HG03521 (cell line): Measurements from ENCODE around the gene SDR42E2.
"Not testable (repeated sequence)": the region's sequence is repeated elsewhere in the genome, so short reads cannot be mapped to it uniquely, and the experiment has no call there.

Experiments
- ATAC-seq: cut with Tn5 transposase; IDR thresholded peaks from one replicate; pipeline ENCODE4 v1.9.1; 2021; ENCODE audit warnings: mild to moderate bottlenecking, moderate library complexity; ENCODE audit not compliant: unreplicated experiment

SDR42E2 gene

DNA sequence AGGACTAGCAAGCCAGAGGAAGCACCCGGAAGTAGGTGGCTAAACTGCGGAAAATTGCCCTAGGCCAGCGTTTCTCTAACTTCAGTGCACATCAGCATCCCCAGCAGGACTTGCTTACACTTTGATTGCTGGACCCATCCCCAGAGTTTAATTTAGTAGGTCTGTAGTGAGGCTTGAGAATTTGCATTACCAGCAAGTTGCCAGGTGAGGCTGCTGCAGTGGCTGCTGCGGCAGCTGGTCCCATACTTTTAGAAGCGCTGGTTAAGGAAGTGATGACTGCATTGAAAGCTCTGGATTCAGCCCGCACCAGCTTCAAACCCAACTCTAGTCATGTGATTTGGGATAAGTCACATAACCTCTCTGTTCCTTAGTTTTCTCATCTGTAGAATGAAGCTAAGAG, 48.0 kb downstream of the SDR42E2 start:
- no peak for ATAC-seq

DNA sequence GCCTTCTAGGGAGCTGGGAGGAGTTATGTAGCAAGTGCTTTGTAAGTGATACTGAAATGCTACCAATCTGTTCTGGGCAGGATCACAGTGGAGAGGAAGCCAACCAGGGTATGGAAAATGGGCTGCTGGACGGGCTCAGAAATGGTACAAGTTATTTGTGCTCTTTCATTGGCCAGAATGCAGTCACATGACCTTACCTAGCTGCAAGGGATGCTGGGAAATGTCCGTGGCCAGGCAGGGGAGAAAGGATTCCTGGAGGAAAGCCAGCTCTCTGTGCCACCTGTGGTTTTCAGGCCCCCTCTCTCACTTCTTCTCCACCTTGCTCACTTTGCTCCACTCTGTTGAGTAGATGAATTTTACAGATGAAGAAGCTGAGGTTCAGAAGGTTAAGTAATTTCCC, 48.5 kb downstream of the SDR42E2 start:
- ATAC-seq, result no peak

DNA sequence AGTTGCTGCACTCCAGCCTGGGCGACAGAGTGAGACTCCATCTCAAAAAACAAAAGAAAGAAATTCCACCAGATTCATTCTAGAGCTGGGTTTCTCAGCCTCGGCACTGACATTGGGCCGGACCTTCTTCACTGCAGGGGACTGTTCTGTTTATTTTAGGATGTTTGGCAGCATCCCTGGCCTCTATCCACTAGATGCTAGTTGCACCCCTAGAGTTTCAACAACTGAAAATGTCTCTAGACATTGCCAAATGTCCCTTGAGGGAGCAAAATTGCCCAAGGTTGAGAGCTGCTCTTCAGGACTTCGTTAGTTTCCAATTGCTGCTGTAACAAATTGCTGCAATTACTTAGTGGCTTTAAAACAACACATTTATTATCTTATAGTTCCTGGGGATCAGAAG, 50.9 kb downstream of the SDR42E2 start:
- ATAC-seq, result no peak

DNA sequence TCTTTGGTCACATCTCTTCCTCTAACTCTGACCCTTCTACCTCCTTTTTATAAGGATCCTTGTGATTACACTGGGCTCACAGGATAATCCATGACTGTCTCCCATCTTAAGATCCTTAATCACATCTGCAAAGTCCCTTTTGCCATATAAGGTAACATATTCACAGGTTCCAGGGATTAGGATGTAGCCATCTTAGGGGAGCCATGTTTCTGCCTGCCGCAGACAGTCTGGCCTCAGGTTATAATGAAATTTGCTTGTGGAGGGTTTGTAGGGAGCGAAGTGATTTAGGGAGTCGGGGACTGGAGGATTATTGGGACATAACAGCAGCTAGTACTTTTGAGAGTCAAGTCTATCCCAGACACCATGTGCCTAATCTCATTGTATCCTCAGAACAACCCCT, 51.5 kb downstream of the SDR42E2 start:
- ATAC-seq, result no peak

DNA sequence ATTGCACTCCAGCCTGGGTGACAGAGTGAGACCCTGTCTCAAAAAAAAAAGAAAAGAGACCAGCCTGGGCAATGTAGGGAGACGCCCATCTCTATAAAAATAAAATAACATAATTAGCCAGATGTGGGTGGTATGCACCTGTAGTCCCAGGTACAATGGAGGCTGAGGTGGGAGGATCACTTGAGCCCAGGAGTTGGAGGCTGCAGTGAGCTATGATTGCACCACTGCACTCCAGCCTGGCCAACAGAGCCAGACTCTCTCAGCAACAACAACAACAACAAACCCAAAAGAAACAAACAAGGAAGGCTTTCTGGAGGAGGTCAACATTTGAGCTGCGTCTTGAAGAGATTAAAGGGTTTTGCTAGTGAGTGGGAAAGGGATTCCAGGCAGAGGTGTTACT, 52.1 kb downstream of the SDR42E2 start:
- no peak for ATAC-seq

DNA sequence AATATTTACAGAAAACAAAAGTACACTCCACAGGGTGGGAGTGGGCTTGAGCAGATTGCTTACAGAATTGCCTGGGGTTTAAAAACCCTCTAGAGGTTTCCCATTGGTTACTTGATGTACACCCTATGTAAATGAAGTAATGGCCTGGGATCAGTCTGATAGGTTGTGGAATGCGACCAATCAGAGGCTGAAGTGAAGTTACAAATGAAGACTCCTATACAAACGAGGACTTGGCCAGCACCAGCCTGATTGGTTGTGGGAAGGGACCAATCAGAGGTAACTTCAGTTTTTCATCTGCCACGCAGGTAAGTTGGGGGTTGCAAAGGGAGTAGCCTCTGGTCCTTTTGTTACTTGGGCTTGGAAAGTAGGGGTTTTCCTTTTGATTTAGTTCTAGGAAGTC, 52.6 kb downstream of the SDR42E2 start:
- ATAC-seq, result no peak

DNA sequence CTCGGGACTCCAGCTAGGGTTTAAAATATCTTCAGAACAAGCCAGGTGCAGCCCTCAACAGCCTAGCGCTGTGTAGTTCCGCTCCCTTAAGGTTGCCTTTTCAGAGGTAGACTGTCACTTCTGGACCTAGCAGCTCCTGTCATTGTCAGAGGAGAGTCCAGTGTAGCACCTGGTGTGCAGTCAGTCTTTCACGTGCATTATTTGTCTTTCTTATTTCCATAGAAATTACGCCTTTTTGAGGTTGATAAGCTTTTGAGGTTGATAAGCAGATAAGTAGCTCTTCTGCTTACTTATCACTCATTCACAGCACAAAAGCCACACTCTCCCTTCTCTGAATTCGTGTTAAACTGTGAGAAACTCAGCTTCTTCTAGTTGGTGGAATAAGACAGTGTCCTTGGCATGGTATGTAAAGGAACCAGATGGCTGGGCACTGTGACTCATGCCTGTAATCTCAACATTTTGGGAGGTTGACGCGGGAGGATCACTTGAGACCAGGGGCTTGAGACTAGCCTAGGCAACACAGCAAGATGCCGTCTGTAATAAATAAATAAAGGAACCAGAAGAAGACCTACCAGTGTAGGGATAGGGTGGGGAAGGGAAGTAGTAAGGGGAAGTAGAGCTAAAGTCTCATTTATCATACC, 54.0 kb downstream of the SDR42E2 start:
- no peak for ATAC-seq

DNA sequence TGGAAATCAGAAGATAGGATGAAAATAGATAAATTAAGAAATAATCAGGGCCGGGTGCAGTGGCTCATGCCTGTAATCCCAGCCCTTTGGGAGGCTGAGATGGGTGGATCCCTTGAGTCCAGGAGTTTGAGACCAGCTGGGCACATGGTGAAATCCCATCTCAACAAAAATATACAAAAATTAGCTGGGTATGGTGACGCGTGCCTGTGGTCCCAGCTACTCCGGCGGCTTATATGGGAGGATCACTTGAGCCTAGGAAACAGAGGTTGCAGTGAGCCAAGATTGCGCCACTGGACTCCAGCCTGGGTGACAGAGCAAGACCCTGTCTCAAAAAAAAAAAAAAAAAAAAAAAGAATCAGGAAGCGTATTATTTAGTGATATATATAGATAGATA, 54.5 kb downstream of the SDR42E2 start:
- not testable (repeated sequence) for ATAC-seq

DNA sequence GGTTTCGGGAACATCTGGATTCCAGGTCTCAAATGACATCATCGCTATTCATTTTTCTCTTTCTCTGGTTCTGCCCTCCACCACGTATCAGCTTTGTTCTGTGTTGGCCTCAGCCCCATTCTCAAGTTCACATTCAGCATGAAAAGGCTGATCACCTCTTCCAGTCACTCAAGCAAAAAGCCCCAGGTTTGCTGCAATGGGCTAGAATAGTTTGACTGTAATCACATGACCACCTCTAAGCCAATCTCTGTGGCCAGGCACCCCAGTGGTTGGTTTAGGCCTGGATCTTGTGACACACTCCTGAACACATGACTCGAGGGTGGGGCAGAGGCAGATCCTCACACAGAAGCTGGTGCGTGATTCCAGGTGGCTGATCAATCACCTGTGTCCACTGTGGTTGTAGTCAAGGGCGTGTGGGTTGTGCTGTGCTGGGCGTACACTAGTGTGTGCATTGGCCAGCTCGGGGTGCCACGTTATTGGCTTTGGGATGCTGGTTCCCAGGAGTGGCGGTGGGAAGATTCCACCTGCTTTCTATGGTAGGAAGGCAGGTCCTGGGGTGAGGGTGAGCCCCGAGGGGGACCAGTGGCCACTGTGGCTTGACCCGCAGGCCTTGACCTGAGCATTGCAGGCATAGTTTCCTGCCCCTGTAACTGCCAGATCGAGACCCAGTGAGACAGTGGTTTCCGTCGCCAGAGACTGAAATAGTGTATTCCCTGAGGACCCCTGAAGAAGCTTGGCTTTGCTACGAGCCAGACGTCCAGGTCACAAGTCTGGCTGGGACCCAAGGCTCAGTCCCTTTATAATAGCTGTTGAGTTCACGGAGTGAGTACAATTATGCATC, 55.8 kb downstream of the SDR42E2 start:
- ATAC-seq, result peak; percentile 87

DNA sequence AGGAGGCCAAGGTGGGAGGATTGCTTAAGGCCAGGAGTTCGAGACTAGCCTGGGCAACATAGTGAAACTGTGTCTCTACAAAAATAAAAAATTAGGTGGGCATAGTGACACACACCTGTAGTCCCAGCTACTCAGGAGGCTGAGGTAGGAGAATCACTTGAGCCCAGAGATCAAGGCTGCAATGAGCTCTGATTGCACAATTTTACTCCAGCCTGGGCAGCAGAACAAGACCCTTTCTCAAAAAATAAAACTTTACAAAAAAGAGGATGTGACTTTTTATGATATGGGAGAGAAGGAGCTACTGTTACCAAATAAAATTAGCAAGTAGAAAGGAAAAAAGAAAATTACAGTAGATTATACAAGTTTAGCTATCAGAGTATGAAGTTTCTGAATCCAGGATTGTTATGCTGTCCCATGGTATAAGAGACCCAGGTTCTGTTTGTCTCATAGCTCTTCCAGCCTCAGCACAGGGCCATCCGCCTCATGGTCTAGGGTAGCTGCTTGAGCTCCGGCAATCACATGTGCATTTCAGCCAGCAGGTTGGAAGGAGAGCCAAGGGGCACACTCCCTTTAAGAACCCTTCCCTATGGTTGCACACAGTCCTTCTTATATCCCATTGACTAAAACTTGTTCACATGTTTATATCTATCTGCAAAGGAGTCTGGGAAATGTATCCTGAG, 57.2 kb downstream of the SDR42E2 start:
- ATAC-seq, result no peak

DNA sequence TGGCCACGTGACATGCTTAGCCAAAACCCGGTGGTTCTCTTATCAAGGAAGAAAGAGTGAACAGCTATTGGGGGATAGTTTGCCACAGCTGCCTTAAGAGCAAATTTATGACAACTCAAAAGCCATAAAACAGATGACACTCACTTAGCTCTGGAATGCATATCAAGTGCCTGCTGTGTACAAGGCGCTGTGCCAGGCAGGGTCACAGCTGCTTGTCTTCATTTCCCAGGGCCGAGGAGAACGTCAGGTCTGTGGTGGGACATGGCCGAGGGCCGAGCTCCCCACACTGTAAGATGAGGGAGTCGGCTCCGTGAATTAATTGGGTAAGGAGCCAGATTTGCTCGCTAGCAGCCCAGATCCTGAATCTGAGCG, 57.7 kb downstream of the SDR42E2 start:
- no peak for ATAC-seq

DNA sequence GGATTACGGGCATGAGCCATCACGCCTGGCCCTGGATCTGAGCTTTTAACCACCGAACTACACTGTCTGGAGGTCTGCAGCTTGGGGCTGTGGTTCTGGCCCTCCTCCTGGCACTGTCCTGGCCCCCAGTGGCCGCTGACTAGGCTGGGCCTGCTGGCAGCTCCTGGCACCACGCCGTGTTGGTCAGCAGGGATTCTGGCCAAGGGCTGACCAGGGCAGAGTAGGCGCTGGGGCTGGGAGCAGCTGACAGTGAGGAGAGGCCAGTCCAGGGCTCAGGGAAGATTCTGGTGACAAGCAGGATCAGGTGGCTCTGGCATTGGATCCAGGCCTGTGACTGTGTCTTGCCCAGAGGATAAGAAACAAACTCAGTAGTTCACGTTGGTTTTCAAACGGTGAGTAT, 58.4 kb downstream of the SDR42E2 start:
- no peak for ATAC-seq

DNA sequence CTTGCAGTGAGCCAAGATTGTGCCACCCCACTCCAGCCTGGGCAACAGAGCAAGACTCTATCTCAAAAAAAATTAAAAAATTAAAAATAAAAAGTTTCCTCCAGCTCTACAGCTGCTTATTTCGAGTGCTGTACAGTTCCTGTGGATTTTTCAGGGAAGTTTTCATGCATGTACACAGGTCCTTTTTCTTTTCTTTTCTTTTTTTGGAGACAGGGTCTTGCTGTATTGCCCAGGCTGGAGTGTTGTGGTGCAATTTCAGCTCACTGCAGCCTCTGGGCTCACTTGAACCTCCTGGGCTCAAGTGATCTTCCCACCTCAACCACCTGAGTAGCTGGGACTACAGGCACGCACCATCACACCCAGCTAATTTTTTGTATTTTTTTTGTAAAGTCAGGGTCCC, 59.7 kb downstream of the SDR42E2 start:
- ATAC-seq, result no peak

DNA sequence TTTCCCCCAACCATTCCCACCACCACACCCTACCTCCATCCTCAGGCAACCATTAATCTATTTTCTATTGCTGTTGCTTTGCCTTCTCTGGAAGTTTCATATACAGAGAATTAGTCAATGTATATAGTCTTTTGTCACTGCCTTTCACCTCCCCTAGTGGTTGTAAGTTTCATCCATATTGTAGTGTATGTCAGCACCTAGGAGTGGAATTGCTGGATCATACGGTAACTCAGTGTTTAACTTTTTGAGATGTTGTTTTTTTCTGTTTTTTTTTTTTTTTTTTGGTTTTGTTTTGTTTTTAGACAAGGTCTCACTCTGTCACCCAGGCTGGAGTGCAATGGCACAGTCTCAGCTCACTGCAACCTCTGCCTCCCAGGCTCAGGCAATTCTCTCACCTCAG, 60.7 kb downstream of the SDR42E2 start:
- ATAC-seq, result no peak

DNA sequence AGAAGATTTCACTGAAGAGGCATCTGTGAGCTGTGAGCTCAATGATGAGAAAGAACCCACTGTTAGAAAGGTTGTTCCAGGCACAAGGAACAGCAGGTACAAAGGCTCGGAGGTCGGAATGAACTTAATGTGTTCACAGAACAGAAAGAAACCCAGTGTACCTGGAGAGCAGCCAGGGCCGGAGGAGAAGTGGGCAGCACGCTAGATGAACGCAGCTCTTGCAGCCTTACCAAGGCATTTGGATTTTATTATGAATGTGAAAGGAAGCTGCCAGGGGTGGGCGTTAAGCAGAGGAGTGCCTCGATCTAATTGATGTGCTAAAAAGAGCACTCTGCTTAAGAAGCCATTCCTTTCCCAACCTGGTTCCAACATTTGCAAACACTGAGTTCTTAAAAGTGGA, 62.8 kb downstream of the SDR42E2 start:
- no peak for ATAC-seq

DNA sequence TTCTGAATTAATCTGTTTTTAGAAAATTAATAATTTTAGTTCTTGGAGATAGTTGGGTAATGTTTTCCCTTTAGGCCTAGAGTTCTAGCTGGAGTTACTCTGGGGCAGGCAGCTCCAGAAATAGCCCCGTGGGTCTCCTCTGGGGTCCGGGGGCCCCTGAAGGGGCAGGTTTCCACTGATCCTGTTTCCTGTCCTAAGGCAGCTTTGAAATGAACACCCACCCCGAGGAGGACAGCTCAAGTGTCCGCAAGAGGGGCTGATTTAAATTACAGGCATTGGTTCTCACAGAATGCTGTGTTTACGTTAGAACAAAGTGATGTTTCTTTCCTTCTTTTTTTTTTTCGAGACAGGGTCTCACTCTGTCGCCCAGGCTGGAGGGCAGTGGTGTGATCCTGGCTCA, 67.6 kb downstream of the SDR42E2 start:
- no peak for ATAC-seq

DNA sequence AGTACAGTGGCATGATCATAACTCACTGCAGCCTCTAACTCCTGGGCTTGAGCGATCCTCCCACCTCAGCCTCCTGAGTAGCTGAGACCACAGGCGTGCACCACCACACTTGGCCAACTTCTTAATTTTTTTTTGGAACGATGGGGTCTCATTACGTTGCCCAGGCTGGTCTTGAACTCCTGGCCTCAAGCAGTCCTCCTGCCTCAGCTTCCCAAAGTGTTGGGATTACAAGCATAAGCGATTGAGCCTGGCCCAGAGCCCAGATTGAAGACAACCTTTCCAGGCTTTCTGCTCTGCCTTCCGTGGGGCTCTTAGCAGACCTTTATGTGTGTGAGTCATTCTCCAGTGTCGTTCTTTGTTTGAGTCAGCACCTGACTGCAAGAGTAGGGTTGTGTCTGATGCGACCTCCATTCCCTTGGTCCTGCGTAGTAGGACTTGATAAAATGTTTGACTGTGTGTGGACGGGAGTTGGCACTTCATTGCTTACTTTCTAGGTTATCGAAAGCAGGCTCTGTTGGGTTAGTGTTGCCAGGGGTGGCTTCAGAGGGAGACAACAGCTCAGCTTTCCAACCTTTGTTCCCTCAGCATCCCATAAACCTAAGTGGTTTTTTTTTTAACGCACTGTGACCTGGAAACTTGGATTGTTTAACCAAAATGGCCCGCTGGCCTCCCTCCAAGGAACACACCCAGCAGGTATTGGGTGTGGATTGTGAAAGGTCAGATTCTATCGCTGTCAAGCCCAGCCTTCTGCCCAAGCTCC, 70.2 kb downstream of the SDR42E2 start:
- ATAC-seq, result no peak

DNA sequence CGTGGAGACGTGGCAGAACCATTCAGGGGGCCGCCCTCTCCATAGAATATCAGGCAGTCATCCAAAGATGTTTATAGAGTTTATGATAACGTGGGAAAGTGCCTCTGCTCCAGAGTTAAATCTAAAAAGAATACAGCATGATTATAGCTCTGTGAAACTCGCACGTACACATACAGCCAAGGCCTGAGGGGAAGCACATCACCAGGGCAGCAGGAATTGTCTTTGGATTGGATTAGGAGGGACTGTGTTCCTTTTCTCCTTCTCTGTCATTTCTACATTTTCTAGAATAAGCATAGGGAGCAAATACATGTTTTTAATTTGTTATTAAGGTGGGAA, 70.7 kb downstream of the SDR42E2 start:
- no peak for ATAC-seq

DNA sequence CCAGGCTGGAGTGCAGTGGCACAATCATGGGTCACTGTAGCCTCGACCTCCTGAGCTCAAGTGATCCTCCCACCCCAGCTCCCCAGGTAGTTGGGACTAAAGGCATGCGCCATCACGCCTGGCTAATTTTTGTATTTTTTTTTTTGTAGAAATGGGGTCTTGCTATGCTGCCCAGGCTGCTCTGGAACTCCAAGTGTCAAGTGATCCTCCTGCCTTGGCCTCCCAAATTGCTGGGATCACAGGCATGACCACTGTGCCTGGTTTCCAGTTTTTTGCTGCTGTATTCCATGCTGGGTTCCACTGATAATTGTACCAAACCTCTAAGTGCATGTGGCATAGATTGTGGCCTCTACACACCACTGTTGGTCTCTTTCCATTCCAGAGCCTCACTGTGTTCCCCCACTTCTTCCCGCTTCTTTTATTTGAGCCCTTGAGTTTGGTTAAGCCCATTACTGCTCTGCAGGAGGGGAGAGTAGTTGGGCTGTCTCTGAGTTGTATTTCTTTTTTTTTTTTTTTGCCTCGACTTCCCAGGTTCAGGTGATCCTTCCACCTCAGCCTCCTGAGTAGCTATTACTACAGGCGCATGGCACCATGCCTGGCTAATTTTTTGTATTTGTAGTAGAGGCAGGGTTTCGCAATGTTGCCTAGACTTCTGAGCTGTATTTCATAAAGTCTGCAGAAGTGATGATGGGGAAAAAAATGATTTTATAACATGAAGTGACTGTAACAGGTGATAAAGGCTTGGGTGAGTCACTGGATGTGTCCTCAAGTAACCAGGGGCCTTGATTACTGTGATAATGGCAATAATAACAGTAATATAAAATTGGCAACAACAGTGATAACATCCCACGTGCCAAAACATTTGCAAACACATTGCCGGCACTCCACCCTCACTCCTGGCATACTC, 73.8 kb downstream of the SDR42E2 start:
- ATAC-seq, result no peak

DNA sequence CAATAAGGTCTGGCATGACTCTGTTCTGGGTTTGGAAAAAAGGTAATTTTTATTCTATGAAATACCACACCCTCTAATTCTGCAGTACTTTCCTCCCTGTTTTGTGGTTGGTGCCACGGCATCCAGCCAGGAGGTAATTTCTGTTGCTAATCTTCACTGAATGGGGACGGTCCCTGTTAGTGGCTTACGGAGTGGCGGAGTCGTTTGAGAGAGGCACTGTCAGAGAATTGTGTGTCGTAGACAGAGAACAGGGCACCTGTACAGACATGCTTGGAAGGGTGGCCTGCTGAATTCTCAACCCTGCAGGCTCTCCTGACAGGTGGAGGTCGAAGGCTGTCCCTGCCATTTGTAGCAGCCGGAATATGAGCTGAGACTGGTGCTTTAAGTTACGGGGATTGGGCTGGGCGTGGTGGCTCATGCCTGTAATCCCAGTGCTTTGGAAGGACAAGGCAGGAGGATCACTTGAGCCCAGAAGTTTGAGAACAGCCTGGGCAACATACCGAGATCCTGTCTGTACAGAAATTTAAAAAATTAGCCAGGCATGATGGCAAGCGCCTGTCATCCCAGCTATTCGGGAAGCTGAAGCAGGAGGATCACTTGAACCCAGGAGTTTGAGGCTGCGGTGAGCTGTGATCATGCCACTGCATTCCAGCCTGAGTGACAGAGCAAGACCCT, 77.0 kb downstream of the SDR42E2 start:
- ATAC-seq, result no peak
